Measurements from ENCODE around the gene TRAPPC12.
A peak's percentile ranks its signal among the peaks of the same experiment; 100 is the strongest.
"Not testable (repeated sequence)": the region's sequence is repeated elsewhere in the genome, so short reads cannot be mapped to it uniquely, and the experiment has no call there.

The TRAPPC12 gene

DNA sequence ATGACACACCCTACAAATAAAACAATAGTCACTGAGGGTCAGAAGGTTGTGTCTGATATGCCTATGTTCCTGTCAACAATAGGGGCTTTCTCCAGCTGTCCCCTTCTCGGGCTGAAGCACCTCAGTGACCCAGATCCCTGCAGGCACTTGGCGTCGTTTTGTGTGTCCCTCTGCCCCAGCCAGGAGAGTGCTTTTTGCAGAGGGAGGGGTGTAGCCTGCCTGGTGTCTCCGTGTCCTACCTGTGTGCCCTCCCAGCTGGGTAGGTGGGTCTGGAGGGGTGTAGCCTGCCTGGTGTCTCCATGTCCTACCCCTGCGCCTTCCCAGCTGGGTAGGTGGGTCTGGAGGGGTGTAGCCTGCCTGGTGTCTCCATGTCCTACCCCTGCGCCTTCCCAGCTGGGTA is 74.5 kb downstream of the TRAPPC12 start:
- DNase-seq (ENCODE audit: low read depth in 3 of 3) = not testable (repeated sequence)

DNA sequence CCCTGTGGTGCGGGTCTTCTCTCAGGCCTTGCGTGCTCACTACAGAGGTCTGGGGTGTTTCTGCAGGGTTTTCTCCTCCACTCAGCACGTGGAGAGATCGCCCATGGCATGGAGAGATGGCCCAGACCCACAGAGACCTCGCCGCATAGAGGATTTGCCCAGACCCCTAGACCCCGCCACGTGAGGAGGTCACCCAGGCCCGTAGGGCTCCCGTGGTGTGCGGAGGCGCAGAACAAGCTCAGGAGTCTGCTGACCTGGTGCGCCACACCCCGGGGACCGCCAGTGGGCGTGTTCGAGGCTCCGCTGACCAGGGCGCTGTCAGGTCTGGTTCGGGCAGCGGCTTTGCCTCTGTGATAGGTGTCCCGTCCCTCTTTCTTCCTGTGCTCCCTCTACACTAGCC is 75.3 kb downstream of the TRAPPC12 start:
- no peak for DNase-seq (ENCODE audit: low read depth in 3 of 3)

DNA sequence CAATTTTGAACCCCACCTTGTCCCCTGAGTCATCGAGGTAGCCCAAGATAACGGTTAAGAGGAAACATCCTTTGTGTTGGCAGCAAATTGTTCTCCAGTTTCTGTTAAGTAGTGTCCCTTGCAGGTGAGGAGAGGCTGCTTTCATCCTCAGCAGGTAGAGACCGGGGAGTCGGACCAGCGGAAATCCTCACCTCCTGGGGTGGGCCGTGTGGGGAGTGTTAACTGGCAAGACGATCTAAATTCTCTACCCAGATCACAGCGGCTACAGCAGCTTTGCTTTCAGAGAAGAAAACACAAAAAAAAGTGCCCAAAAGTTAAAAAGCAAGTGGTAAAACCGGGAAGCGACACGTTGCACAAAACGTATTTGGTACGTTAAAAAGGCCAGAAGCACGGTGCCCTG is 76.6 kb downstream of the TRAPPC12 start:
- no peak for DNase-seq (ENCODE audit: low read depth in 3 of 3)

DNA sequence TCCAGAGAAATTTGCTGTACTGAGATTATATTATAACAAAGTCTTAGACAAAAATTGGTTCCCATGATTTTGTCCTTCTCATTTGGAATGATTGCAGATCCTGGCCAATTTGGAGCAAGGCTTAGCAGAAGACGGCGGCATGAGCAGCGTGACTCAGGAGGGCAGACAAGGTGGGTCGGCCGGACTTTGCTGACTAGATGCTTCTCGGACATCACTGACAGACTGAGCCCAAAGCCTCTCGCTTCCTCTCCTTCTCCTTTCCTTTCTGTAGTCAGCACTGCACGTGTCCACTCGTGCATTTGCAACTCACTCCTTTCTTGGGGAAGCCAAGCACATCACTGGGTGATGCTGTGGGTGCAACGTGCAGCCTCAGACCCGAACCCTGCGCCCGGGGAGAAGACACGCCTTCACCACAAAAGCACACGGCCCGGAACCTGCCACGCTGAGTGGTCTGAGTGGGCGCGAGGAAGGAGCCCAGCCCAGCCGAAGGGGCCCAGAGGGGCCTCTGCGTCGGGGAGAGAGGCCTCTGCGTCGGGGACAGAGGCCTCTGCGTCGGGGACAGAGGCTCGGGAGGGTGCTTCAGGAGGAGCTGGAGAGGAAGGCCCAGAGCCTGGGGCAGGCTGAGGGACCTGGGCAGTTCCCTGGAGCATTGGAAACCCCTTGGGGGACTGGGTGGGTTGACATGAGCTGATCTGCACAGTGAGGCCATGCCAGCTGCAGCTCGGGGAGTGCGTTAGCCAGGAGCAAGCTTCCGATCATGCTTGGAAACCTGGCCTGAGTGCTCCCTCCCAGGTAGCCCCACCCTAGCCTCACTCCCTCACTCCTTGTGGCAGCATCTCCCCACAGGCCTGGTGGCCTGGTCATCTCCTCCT is 78.3 kb downstream of the TRAPPC12 start:
- no peak for DNase-seq (ENCODE audit: low read depth in 3 of 3)

DNA sequence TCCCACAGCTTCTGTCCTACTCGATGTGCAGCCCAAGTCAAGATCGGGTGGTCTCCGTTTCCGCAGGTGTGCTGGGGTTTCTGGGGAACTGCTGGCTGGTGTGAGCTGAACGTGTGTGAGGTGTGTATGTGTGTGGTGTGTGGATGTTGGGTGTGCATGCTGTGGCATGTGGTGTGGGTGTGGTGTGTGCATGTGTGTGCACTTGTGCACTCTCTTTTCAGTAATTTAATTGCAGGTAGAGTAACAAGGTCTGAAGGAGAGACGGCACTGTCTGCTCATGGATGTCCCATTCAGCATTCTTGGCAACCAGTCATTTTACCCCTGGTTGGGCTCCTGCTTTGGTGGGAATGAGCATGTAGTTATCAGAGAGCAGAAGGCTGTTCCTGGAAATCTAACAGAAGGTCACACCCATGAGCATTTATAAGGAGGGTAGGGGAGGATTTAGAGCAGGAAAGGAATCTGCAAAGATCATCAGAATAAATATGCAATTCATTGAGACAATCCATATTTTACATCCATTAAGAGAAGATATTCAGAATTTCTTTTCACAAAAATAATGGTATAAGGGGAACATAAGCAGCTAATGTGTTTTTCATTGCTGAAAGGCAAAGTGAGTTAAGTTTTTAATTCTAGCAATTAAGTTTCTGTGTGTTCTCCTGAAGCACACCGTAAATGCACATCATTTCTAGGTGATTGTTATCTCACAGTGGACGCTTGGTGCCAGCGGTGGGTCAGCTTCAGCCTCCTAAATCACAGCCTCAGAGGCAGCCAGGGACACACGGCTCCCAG is 79.1 kb downstream of the TRAPPC12 start:
- no peak for DNase-seq (ENCODE audit: low read depth in 3 of 3)

DNA sequence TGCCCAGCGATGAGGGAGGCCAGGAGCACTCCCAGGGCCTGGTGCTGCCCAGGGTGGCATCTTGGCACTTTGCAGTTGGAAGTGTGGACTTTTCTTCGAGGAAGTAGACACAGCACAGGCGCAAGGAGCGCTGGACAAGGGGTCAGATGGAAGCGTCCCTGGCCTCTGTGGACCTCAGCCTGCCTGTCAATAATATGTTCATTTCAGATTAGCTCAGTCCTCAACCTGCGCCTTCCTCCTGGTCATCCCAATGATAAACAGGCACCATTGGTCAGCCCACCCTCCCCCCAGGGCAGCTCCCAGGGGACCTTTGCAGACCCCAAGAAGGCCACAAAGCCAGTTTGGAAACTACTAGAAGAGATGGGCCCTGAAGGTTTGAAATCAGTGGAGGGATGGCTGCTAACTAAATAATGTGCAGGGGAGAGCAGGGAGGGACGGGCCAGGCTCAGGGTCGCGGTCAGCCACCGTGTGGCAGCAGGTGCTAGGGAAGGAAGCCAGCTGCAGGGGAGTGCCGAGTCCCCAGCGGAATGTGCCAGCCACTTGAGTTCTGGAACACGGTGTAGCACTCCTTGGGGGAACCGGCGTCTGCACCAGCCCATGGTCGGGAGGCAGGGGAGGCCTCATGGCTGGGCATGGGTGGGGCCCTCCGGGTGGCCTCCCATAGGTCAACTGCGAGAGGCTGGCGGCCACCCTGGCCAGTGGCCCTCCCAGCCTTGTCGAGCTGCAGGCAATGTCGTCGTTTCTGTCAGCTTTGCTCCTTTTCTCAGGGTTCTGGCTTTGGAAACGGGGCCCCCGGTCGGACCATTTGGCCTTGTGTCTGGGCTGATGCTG is 79.9 kb downstream of the TRAPPC12 start:
- DNase-seq (ENCODE audit: low read depth in 3 of 3) = no peak

DNA sequence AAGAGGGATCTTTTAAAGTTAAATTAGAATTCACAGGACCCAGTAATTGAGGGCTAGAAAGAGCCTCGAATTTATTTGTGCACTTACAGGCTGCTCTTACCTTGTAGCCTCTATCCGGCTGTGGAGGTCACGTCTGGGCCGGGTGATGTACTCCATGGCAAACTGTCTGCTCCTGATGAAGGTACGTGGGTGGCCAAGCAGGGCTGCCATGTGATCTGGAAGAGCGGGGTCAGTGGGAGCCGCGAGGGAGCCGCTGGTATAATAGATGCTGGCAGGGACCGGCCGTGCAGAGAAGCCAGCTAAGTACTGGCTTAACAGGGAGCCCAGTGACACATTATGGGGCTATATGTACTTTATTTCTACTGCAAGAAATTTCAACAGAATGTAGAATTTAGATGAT is 80.7 kb downstream of the TRAPPC12 start:
- no peak for DNase-seq (ENCODE audit: low read depth in 3 of 3)

DNA sequence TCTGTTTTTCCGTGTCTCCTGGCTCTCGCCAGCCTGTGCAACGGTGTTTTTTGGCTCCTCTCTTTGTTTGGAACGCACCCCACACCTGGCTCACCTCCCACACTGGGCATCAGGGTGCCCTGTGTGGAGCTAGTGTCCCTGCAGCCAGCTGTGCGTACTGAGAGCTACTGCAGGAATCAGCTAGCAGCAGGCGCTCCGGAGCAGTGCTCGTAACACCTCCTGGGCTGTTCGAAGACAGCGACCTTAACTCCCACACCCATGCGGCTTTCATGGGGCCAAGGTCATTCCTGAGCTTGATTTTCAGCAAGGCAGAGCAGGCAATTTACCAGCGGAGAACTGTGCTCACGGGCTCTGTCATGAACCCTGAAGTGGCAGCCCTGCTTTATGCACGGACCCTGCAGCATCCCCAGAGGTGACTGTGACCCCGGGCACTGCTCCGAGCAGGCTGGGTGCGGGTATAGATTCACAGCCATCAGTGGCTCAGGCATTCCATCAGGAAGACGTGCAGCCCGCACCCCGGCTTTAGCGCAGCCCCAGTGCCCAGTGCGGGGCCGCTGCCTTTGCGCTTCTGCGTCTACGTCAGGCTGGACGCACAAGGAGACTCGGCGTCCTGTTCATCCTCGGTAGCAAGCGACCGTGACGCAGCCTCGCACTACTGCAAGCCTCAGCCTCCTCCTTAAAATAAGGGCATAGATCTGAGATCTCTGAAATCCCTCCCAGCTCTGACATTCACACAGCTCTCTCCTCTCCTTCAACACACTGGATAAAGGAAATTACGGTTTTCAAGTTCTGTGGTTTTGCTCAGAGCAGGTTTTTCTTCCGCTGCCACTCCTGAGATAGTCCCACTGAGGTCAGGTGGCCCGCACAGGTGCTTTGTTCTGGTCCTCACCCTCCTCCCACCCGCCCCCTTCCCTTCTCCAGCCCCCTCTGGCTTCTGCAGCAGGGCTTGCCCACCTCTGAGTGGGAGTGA is 81.6 kb downstream of the TRAPPC12 start:
- no peak for DNase-seq (ENCODE audit: low read depth in 3 of 3)

DNA sequence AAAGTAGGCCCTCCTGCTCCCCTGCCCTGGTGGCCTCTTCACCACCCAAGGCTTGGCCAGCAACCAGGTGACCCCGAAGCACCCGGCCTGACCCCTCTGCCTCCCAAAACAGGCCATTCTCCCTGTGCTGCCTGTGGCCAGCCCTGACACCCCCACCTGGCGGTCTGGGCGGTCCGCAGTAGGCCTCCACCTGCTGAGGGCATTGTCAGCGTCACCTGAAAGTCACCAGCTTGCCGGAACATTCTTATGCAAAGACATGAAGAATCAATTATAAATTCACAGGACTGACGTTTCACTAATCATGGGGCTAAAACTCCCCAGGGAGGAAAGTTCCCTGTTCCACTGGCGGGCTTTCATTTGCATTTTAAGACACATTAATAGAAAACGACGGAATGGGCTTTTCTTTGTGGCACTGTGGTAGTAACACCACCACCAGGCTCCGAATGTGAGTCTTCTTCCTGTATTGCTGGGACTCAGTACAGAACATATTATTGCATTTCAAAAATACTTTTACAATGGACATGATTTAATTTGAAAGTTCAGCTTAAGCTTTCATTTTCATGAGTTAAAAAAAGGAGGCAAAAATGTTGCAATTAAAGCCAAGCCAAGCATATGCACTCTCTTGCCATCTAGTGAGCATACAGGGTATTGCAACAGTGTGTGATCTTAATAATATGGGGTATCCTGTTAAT is 82.5 kb downstream of the TRAPPC12 start:
- DNase-seq (ENCODE audit: low read depth in 3 of 3) = peak in 1 of 3 experiments; percentile 11

DNA sequence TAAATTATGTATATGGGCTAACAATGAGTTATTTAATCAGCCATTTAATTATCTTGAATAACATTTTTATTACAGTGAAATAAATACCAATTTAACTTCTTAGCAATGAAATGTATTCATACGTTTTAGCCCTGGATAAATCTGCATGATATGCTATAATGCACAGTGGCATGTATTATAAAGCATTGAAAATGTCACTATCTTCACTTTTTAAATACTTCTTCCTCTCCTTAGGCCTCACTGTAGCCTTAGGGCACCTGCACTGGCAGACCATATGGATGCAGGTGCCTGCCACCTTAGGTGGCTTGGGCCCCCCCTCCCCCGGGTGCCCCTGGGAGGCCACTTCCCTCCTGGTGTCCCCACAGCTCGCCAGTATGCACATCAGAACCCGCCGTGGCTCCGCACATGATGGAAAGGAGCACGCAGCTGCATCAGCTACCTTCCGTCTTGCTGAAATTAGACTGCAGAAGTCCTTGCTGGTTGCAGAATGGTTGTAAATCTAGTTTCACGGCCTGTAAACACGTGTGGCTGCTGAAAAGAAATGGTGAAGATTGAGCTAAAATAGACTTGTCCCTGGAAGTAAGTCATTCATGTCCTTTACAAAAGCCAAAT is 83.1 kb downstream of the TRAPPC12 start:
- no peak for DNase-seq (ENCODE audit: low read depth in 3 of 3)

DNA sequence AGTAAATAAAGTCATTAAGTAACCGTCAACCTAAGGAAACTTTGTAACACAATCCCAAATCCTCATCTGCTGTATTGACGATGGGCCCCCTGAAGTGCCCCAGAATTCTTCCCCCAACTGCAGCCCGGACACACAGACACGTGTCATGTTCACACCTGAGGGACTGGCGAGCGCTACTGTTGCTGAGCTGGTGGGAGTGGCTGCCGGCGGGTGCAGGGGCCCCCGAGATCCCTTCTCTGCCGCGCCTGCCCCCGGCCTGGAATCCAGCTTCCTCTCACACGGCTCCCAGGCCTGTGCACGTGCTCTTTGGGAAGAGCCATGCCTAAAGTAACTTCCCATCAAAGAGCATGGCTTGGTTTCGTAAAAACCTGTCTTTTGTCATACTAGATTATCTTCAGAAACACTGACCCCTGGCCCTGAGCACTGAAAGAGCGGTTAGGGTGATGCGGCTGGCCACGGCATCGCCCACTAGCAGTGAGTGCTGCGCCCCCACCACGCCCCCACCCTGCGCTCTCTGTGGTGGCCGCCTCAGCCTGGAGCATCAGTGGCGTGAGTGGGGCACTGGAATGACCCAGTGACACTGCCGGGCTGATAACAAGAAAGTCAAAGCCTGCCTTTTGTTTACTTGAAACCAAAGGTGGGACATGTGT is 83.8 kb downstream of the TRAPPC12 start:
- DNase-seq (ENCODE audit: low read depth in 3 of 3) = no peak

DNA sequence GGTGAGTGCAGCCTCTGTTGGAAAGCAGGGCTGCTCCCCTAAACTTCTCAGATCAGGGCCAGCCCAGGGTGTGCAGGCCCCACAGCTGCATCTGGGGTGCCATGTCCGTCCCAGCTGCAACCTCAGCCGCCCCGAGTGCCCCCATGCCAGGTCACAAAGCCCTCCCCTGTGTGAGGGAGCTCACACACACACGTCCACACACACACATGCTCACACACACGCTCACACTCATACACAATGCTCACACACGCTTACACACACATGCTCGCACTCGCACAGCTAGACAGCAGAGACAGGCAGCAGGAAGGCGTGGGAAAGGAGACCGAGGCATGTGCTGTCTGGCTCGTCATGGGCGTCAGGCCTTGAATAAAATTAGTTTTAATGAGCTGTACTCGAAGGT is 84.5 kb downstream of the TRAPPC12 start:
- DNase-seq (ENCODE audit: low read depth in 3 of 3) = no peak

DNA sequence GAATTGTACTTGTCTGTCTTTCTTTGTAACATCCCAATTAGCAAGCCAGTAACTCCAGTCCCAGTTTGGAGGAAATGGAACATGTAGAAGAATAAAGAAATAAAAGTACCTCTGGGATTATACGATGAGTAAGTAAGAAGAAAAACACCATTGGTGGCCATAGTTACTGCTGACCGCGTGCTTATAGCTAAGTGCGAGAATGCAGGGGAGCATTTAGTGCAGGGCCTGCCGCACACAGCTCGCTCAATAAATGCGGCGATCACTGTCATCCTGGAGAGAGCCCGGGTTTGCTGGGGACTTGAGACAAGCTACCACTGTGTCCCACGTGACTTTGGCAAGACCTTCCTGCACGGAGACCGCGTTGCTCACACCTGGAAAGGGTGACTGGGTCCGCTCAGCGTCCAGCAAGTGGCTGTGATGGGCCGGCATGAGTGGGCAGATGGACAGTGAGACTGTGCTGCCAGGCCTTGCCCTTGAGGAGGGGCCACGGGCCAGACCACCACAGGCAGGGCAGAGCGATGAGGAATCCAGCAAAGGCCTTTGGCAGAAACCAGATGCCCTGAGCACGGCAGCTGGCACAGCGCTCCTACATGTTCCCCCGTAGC is 85.0 kb downstream of the TRAPPC12 start:
- DNase-seq (ENCODE audit: low read depth in 3 of 3) = no peak

DNA sequence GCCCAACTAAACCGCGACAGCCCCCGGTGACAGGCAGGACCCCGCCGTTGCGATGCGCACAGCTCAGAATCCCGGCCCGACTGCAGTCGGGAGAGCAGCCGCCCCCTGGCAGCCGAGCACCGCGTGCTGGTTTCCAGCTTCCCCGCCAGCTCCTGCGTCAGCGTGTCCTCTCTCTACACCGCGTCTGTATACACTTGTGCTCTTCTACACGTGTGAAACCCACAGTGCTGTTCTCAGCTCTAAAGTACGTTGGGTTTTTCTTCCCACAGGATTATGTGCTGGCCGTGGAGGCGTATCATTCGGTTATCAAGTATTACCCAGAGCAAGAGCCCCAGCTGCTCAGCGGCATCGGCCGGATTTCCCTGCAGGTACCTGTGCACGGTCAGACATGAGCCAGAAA is 85.8 kb downstream of the TRAPPC12 start:
- no peak for DNase-seq (ENCODE audit: low read depth in 3 of 3)

DNA sequence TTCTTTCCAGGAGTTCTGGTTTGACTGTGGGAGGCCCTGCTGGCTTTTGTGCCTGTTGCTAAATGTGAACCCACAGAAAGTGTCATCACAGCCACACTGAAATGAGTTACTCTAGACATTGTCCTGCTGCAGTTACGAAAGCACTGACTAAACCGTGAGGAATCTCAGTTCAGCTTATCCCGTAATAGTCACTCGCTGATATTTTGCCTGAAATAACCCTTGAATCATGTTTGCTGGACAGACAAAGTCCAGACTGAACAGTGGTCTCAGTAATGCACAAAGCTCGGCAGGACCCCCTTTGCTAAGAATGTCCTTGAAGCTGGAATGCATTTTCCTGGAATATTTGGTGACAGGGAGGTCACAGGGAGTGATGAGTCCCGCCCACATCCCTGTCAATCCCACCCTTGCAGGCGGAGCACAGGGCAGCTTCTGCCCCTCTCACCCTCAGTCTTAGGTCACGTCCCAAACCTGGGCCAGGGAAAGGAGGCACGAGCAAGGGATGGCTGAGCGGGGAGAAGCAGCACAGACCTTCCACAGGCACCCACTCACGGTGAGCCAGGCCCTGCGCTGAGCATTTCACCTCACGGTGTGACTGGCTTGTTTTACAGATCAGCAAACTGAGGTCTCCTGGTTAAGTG is 86.5 kb downstream of the TRAPPC12 start:
- DNase-seq (ENCODE audit: low read depth in 3 of 3) = no peak

DNA sequence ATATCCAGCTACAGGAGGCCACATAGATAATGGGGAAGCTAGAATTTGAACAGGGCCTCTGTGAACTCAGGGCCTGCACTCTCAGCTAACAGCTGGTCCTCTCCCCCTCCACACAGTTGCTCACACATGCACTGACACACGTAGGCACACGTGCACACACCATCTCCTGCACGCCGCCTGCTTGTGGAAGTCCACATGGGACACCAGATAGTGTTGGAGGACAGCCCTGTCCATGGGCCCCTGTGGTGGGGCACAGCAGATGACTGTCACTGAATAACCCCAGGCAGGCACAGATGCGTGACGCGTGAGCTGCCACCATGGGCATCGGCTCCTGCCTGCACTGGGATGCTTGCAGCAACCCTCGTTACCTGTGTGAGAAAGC is 87.0 kb downstream of the TRAPPC12 start:
- DNase-seq (ENCODE audit: low read depth in 3 of 3) = no peak

DNA sequence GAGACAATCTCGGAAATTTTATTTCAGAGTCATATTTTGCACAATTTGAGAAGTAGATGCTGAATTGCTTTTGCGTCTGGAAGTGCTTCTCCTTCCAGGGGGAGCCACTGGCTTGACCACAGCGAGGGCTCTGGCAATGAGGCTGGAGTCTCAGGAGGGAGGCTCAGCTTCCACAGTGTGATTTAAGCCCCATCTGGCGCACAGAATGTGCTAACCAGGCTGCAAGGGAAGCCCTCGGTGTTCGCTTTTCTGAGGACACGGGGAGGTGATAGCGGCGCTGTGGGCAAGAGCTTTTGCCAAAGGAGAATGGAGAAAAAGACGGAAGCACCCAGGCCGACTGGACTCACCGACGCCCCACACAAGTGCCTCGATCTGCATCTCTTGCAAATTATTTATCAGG is 87.5 kb downstream of the TRAPPC12 start:
- DNase-seq (ENCODE audit: low read depth in 3 of 3) = no peak

DNA sequence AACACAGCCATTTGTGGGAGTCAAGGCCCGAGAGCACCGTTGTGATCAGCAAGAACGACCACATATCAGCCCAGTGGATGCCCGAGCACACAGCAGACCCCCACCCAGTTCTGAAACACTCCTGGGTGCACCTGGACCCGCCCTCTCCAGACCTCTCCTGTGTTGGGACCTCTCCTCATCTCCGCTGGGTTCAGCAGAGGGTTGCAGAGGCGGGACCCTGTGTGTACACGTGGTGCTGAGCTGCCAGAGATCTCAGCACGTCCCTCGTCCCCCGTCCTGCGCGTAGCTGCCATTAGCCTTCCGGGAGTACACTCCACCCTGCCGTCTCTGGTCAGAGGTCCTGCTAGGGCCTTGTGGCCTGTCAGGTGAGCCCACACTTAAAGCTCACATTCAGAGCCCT is 88.2 kb downstream of the TRAPPC12 start:
- DNase-seq (ENCODE audit: low read depth in 3 of 3) = no peak
